Activated CD8-positive, alpha-beta memory T cell treated with anti-CD3 and anti-CD28 coated beads, Interleukin-2, amount 10 ng/mL, durations not matched to agents 7 days and 5 days (primary cell): ENCODE data around the gene AGBL4. TPM values are rescaled to one million over a fixed set of nuclear protein-coding genes. Genes with fewer than 3 reads are reported as not detected.

ENCODE experiments used
- ATAC-seq: fragments of 150-1000 bp; cut with Tn5 transposase; one replicate; pipeline ENCODE4 v1.10.0; 2021; ENCODE audit warnings: moderate library complexity
- CTCF ChIA-PET: fragments of 350-600 bp; sonication (Branson Sonifier 250); formaldehyde crosslinking; loops from one replicate; lab custom pipeline; 2021; ENCODE audit warnings: antibody characterized with exemption; lab: Charles Lee
- DNase-seq: peaks from one replicate; pipeline ENCODE4 v3.0.0-alpha.2; 2020
- H3K27ac Mint-ChIP-seq: one replicate; pipeline ENCODE4 v1.8.0; 2021; ENCODE audit warnings: mild to moderate bottlenecking, mixed read lengths
- H3K27me3 Mint-ChIP-seq: one replicate; pipeline ENCODE4 v1.8.0; 2021; ENCODE audit warnings: mixed read lengths
- H3K36me3 Mint-ChIP-seq: one replicate; pipeline ENCODE4 v1.8.0; 2021; ENCODE audit warnings: mild to moderate bottlenecking, mixed read lengths
- H3K4me1 Mint-ChIP-seq: one replicate; pipeline ENCODE4 v1.8.0; 2021; ENCODE audit warnings: mixed read lengths
- H3K4me3 Mint-ChIP-seq: one replicate; pipeline ENCODE4 v1.8.0; 2021; ENCODE audit warnings: mild to moderate bottlenecking, moderate library complexity, mixed read lengths
- H3K9me3 Mint-ChIP-seq: one replicate; pipeline ENCODE4 v1.8.0; 2022; ENCODE audit warnings: low read depth, mixed read lengths
- total RNA-seq, 2 experiments: library from RNA; stranded (reverse); gene quantifications; one replicate each; pipeline ENCODE4 v1.2.3, GENCODE V29; 2021

The AGBL4 gene
- total RNA-seq, 2 experiments from 2014 or later, result not detected

DNA sequence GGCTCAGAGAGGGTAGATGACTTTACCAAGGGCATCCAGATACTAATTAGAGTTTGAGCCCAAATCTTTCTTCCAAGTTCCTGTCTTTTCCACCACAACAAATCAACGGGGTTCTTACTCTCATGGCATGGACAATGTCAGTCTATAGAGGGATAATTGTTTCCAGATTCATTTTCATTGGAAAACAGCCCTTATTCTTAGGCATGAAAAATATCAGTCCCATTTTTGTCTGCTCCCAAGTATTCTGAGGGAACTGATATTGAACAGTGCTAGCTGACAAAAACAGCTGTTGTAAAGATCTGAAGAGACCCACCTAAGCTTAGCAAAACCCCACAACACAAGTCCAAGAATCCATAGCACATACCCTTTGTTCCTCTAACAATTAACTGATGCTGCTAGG, 898.0 kb downstream of the AGBL4 start:
- DNase-seq (no peak), ATAC-seq (no peak)
- no peak overlapping the region for H3K4me3 Mint-ChIP-seq
- H3K9me3 Mint-ChIP-seq, result no peaks in the 10 kb centered on the region
- no peaks in the 10 kb centered on the region for H3K4me1 Mint-ChIP-seq
- CTCF ChIA-PET, result no interaction called here
- no peak overlapping the region for H3K27ac Mint-ChIP-seq
- no peaks in the 10 kb centered on the region for H3K36me3 Mint-ChIP-seq
- H3K27me3 Mint-ChIP-seq, result no peaks in the 10 kb centered on the region

DNA sequence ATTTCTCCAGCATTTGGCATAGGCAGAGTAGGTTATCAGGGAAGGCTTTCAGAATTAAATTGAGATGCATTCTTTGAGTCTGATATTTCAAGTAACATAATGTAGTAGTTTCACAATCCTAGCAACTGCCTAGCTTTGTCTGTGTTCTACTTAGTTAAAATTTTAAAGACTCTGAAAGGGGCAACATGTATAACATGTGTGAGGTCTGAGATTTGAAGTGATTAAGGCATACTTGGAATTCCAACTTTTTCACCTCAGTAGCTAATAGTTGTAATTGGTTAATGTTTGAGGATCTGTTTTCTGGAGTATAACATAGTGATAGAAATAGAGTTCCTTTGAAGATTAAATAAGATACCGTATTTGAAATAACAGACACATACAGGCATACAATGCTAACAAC, 911.8 kb downstream of the AGBL4 start:
- no peak overlapping the region for H3K4me3 Mint-ChIP-seq
- H3K27me3 Mint-ChIP-seq, result no peaks in the 10 kb centered on the region
- no peaks in the 10 kb centered on the region for H3K9me3 Mint-ChIP-seq
- DNase-seq, result no peak
- H3K36me3 Mint-ChIP-seq, result no peaks in the 10 kb centered on the region
- no peak overlapping the region for H3K27ac Mint-ChIP-seq
- no peaks in the 10 kb centered on the region for H3K4me1 Mint-ChIP-seq
- CTCF ChIA-PET, result no interaction called here
- no peak for ATAC-seq

DNA sequence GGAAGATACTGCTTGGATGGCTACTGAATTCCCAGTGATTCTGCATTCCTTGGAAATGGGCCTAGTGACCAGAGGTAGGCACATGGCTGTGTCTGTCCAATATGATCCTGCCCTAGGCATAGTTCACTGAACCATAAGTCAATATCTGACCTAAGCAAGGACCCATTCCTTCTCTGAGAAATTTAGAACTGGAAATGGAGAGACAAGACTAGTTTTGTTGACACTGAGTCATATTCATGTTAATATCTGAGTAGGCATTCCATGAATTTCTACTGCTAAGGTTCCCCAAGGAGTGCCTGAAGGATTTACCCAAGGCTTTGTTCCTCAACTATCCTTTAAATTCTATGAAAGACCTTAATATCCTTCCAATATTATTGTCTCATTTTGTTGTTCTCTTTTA, 917.3 kb downstream of the AGBL4 start:
- Mint-ChIP-seq H3K4me1 (peaks cover 6% of the 10 kb centered on the region), H3K27me3 (no peaks in the 10 kb centered on the region), H3K4me3 (no peak overlapping the region), H3K36me3 (no peaks in the 10 kb centered on the region), H3K27ac (no peak overlapping the region), H3K9me3 (no peaks in the 10 kb centered on the region)
- no peak for DNase-seq
- no peak for ATAC-seq
- CTCF ChIA-PET, result no interaction called here

DNA sequence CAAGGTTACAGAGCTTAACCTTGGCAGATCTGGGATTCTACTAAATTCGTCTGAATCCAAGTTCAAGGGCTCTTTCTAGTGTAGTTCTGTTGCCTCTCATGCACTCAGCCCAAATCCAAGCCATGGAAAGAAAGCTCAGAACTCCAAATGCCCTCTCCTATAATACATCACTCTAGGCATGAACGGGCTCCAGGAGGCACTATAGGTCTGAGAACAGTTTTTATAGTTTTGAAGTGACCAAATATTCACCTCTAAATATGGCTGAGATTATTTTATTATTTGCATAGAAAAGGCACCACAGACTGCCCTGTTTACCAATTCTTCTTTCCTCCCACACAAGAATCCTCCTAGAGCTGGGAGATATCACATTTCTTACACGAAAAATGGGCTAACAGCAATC, 919.2 kb downstream of the AGBL4 start:
- CTCF ChIA-PET, result no interaction called here
- H3K27ac Mint-ChIP-seq, result no peak overlapping the region
- DNase-seq, result no peak
- ATAC-seq, result no peak
- no peak overlapping the region for H3K4me3 Mint-ChIP-seq
- H3K36me3 Mint-ChIP-seq, result no peaks in the 10 kb centered on the region
- no peaks in the 10 kb centered on the region for H3K9me3 Mint-ChIP-seq
- H3K27me3 Mint-ChIP-seq, result no peaks in the 10 kb centered on the region
- peaks cover 6% of the 10 kb centered on the region for H3K4me1 Mint-ChIP-seq

DNA sequence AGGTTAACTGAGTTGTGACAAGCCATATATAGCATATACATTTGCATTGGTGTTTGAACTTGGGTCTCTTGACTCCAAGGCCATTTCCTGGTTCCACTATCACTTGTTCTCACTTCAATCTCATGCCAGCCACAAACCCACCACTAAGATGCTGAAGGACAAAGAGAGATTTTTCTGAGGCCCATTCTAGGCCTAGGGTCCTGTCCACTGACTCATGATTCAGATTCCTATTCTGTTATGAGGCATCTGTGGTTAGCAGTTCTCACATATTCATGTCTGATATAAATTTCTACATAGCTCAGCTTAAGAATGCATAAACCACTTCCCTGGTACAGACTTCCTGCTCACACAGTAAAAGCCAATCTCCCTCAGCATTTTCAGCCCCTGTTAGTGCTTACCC, 921.0 kb downstream of the AGBL4 start:
- DNase-seq (no peak), ATAC-seq (peak; percentile 42)
- CTCF ChIA-PET, result no interaction called here
- Mint-ChIP-seq H3K36me3 (no peaks in the 10 kb centered on the region), H3K27ac (no peak overlapping the region), H3K4me1 (peaks cover 6% of the 10 kb centered on the region), H3K4me3 (no peak overlapping the region), H3K9me3 (no peaks in the 10 kb centered on the region), H3K27me3 (no peaks in the 10 kb centered on the region)

DNA sequence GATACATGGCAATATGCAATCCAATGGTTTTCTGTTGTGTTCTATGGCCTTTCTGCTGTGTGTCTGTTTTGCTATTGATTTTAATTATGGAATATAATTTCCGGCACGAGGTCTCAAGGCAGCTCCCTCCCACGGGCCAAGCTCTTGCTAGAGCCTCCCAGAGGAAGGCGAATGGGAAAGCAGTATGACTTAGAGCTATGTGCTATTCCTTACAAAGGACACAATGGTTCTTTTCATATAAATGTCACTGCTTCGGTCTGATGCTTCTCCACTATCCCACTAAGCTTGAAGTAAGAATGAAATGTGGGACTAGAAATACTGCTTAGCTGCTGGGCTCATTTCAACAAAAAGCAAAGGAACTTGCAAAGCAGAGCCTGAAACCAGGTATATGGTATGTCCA, 924.9 kb downstream of the AGBL4 start:
- no peak for ATAC-seq
- CTCF ChIA-PET, result no interaction called here
- Mint-ChIP-seq H3K9me3 (no peaks in the 10 kb centered on the region), H3K4me3 (no peak overlapping the region), H3K36me3 (no peaks in the 10 kb centered on the region), H3K4me1 (peaks cover 6% of the 10 kb centered on the region), H3K27ac (no peak overlapping the region), H3K27me3 (no peaks in the 10 kb centered on the region)
- no peak for DNase-seq

DNA sequence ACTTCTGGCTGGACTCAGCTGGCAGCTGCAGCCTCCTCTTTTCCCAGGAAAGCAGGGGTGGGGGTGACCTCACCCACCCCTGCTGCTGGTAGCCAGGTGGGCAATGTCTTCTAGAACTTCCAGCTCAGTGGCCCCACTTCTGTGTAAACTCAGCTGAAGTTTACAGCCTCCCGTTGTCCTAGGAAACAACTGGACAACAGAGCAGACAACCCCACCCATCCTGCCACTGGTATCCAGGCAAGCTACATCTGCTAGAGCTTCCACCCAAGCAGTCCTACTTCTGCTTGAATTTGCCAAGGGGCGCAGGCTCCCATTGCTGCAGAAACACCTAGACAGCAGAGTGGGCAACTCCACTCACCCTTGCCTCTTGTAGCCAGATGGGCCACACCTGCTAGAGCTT, 937.4 kb downstream of the AGBL4 start:
- ATAC-seq (no peak), DNase-seq (no peak)
- no peak overlapping the region for H3K27ac Mint-ChIP-seq
- no peak overlapping the region for H3K4me3 Mint-ChIP-seq
- CTCF ChIA-PET, result no interaction called here
- H3K27me3 Mint-ChIP-seq, result no peaks in the 10 kb centered on the region
- H3K36me3 Mint-ChIP-seq, result no peaks in the 10 kb centered on the region
- peaks cover 4% of the 10 kb centered on the region for H3K9me3 Mint-ChIP-seq
- H3K4me1 Mint-ChIP-seq, result no peaks in the 10 kb centered on the region

DNA sequence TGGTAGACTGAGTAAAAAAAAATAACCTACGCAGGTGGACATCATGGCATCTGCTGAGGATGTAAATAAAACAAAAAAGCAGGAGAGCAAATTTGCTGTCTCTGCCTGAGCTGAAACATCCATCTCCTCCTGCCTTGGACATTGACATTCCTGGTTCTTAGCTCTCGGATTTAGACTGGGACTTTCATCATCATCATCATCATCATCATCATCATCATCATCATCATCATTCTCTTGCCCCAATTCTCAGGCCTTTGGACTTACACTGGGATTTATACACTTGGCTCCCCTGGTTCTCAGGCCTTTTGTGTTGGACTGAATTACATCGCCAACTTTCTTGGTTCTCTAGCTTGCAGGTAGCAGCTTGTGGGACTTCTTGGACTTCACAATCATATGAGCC, 938.7 kb downstream of the AGBL4 start:
- ATAC-seq (no peak), DNase-seq (no peak)
- Mint-ChIP-seq H3K4me1 (no peaks in the 10 kb centered on the region), H3K9me3 (peaks cover 1% of the 10 kb centered on the region), H3K27ac (no peak overlapping the region), H3K4me3 (no peak overlapping the region), H3K27me3 (no peaks in the 10 kb centered on the region), H3K36me3 (no peaks in the 10 kb centered on the region)
- CTCF ChIA-PET, result no interaction called here

DNA sequence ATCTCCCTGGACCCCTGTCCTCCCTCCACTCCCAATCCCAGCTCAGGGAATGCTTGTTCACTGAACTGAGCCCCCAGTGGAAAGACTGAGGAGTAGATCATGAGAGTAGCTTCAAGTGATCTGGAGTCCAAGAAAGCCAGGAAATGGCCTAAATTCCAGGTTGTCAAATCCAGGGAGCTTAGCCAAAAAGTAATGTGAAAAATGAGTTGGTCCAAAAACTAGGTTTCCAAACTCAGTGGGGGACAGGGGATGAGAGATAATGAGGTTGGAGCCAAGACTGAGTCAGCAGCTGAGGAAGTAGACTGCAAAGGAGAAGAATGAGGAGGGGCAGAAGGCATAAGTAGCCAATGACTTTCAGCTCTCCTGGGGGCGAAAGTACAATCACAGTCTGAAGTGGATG, 963.0 kb downstream of the AGBL4 start:
- Mint-ChIP-seq H3K36me3 (no peaks in the 10 kb centered on the region), H3K9me3 (no peaks in the 10 kb centered on the region), H3K27ac (no peak overlapping the region), H3K4me3 (no peak overlapping the region), H3K4me1 (no peaks in the 10 kb centered on the region), H3K27me3 (no peaks in the 10 kb centered on the region)
- no peak for ATAC-seq
- no peak for DNase-seq
- CTCF ChIA-PET, result no interaction called here

DNA sequence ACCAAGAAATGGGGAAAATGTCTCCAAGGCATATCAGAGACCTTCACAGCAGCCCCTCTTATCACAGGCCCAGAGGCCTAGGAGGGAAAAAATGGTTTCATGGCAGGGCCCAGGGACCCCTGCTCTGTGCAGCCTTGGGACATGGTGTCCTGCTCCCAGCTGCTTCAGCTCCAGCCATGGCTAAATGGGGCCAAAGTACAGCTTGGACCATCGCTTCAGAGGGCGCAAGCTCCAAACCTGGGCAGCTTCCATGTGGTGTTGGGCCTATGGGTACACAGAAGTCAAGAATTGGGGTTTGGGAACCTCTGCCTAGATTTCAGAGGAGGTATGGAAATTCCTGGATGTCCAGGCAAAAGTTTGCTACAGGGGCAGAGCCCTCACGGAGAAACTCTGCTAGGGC, 964.7 kb downstream of the AGBL4 start:
- Mint-ChIP-seq H3K27me3 (no peaks in the 10 kb centered on the region), H3K36me3 (no peaks in the 10 kb centered on the region), H3K4me1 (no peaks in the 10 kb centered on the region), H3K27ac (no peak overlapping the region), H3K4me3 (no peak overlapping the region), H3K9me3 (no peaks in the 10 kb centered on the region)
- ATAC-seq (no peak), DNase-seq (no peak)
- CTCF ChIA-PET, result no interaction called here

DNA sequence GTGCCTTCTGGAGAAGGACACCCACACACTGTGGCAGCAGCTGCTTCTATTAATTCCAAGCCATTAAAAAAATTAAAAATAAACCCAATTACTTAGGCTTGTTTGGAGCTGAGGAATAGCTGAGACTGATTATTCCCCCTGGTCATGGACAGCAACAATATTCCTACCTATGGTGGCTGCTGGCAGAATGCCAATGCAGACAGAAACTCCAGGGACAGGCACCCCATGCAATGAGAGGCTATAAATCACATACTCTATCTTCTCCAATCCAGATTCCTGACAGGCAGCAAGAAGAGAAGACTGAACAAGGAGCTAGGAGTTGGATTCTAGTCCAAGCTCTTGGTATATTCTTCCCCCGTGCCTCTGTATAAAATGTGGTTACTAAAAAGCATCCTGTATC, 971.7 kb downstream of the AGBL4 start:
- DNase-seq, result no peak
- Mint-ChIP-seq H3K36me3 (no peaks in the 10 kb centered on the region), H3K9me3 (no peaks in the 10 kb centered on the region), H3K27me3 (no peaks in the 10 kb centered on the region), H3K4me1 (no peaks in the 10 kb centered on the region), H3K27ac (no peak overlapping the region), H3K4me3 (no peak overlapping the region)
- CTCF ChIA-PET, result no interaction called here
- no peak for ATAC-seq

DNA sequence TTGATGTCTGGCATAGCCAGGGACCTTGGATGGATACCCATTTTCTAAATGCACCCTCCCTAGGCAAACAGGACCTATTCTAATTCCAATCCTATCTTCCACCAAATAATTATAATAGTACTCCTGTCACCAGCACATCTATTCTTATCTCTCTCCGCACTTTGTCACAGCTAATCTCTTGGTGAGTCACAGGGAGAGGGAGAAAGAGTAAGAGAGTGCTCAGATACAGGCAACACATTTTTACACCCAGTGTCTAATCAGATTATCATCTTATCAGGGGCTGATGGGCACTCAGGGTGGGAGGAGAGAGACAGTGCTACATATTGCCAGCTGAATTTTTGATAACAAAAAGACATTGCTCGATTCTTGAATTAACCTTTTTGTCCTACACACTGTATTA, 972.1 kb downstream of the AGBL4 start:
- H3K27me3 Mint-ChIP-seq, result no peaks in the 10 kb centered on the region
- H3K27ac Mint-ChIP-seq, result no peak overlapping the region
- H3K4me1 Mint-ChIP-seq, result no peaks in the 10 kb centered on the region
- no peaks in the 10 kb centered on the region for H3K9me3 Mint-ChIP-seq
- DNase-seq, result no peak
- ATAC-seq, result no peak
- CTCF ChIA-PET, result no interaction called here
- no peak overlapping the region for H3K4me3 Mint-ChIP-seq
- H3K36me3 Mint-ChIP-seq, result no peaks in the 10 kb centered on the region

DNA sequence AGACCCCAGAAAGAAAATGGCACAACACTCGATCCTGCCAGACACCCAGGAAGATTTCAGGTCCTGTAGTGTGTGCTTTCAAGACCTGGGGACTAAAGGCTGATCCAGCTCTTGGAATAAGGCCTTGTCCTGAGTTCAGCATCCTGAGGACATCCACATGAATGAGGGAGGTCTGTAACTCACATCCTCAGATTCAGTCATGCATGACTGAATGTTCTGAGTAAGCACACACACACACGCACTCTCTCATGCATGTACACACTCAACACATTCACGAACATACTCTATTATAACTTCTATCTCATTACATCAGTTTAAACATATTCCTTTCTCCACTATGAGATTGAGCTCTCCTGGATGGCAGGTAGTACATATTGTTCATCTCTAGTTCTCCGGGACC, 973.7 kb downstream of the AGBL4 start:
- CTCF ChIA-PET, result no interaction called here
- Mint-ChIP-seq H3K4me3 (no peak overlapping the region), H3K27me3 (no peaks in the 10 kb centered on the region), H3K9me3 (no peaks in the 10 kb centered on the region), H3K27ac (no peak overlapping the region), H3K36me3 (no peaks in the 10 kb centered on the region), H3K4me1 (no peaks in the 10 kb centered on the region)
- DNase-seq (no peak), ATAC-seq (no peak)

DNA sequence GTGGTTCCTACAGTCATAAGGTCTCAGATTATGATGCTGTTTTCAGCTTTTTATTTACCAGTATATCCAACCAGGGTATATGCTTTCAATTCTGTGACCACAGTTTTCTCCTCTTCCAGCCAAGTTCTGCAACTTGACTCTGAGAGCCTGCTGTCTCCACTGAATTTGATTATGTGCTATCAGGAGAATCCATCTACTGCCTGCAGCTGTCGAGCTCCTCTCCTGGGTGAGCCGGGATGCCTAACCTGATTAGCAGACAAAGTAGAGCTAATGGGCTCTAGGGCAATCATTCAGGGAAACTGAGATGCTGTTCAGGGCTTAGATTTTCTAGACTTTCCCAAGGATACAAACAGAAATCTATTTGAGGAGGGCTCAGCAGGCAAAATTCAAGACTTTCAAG, 975.6 kb downstream of the AGBL4 start:
- H3K9me3 Mint-ChIP-seq, result no peaks in the 10 kb centered on the region
- no peaks in the 10 kb centered on the region for H3K36me3 Mint-ChIP-seq
- no peak for DNase-seq
- H3K4me3 Mint-ChIP-seq, result no peak overlapping the region
- CTCF ChIA-PET, result no interaction called here
- no peak for ATAC-seq
- no peaks in the 10 kb centered on the region for H3K4me1 Mint-ChIP-seq
- no peaks in the 10 kb centered on the region for H3K27me3 Mint-ChIP-seq
- H3K27ac Mint-ChIP-seq, result no peak overlapping the region

DNA sequence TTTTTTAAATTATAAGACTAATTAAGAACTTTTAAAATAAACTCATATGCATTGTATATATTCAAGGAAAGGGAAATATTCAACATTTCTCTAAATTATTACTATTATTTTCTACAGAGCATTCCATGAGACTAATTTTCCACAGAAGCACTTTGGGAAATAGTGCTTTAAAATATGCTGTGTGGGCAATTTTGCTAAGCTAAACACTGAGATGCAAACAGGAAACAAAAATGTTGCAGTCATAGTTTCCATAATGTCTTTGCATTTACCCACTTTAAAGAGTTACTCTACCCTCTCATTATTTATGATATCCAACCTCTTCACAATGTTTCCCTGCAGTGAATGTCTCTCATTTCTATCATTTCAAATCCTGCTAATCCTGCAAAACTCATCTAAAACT, 977.4 kb downstream of the AGBL4 start:
- Mint-ChIP-seq H3K4me3 (no peak overlapping the region), H3K27me3 (no peaks in the 10 kb centered on the region), H3K36me3 (no peaks in the 10 kb centered on the region), H3K9me3 (no peaks in the 10 kb centered on the region), H3K27ac (no peak overlapping the region), H3K4me1 (no peaks in the 10 kb centered on the region)
- DNase-seq (no peak), ATAC-seq (no peak)
- CTCF ChIA-PET, result no interaction called here
